GM04503 (cell line): ENCODE data around the gene DPP8.
"Not testable (repeated sequence)": the region's sequence is repeated elsewhere in the genome, so short reads cannot be mapped to it uniquely, and the experiment has no call there.

ENCODE experiments used
- DNase-seq: peaks from one replicate; pipeline ENCODE4 v3.0.0-alpha.2; 2012; ENCODE audit warnings: low read depth

The DPP8 gene

DNA sequence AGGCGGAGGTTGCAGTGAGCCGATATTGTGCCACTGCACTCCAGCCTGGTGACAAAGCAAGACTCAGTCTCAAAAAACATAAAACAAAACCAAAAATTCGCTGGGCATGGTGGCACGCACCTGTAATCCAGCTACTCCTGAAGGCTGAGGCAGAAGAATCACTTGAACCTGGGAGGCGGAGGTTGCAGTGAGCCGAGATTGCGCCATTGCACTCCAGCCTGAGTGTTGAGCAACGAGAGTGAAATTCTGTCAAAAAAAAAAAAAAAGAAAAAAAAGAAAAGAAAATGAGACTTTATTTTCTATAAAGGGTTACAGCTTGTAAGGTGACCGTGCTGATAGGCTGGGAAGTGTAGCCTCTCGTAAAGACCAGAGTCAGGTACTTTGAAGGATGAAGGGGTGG, 6.7 kb upstream of the DPP8 start:
- no peak for DNase-seq

- DNase-seq: no peak
These were observed 3.9 kb upstream of the DPP8 start for GRCh38 chr15:65521350-65521749.

GRCh38 chr15:65518633-65519285, 1.3 kb upstream of the DPP8 start:
- no peak for DNase-seq

- DNase-seq: no peak
These were observed 348 bp upstream of the DPP8 start for GRCh38 chr15:65517866-65518207.

- peak; percentile 85 for DNase-seq
These were observed 4.6 kb downstream of the DPP8 start for GRCh38 chr15:65512807-65513416.

- no peak for DNase-seq
These were observed 5.3 kb downstream of the DPP8 start for GRCh38 chr15:65512189-65512588.

DNA sequence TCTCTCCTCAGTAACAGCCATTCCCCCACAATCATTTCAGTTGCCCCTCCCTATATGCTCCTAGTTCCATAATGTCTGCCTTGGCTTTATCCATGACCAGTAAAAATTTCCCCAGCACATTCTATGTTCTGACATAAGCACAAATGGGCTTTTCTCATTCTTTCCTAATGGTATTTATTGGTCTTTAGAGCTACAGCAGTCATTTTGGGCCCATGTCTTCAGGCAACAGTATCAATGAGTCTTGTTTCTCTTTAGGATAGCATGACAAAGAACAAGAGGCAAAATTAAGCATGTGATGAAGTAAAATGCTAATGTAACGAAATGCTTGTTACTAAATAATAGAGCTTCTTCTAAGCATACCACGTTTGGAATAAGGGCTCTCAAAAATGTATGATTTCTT, 8.2 kb downstream of the DPP8 start:
- no peak for DNase-seq

DNA sequence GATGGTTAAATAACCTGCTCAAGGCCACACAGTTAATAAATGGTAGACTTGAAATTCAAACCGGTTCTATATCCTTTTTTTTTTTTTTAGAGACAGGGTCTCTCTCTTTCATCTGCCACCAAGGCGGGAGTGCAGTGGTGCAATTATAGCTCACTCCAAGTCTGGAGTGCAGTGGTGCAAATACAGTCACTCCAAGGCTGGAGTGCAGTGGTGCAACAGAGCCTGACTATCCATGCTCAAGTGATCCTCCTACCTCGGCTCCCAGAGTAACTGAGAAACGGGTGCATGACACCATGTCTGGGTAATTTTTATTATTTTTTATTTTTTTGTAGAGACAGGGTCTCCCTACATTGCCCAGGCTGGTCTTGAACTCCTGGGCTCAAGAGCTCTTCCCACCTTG, 23.4 kb downstream of the DPP8 start:
- no peak for DNase-seq

GRCh38 chr15:65484876-65485275, 32.6 kb downstream of the DPP8 start:
- no peak for DNase-seq

DNA sequence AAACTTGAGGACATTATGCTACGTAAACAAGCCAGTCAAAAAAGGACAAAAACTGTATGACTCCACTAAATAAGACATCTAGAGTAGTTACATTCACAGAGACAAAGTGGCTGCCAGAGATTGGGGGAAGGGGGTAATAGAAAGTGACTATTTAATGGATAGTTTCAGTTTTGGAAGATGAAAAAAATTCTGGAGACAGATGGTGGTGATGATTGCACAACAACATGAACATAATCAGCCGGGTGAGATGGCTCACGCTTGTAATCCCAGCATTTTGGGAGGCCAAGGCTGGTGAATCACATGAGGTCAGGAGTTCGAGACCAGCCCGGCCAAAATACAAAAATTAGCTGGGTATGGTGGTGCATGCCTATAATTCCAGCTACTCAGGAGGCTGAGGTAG, 40.6 kb downstream of the DPP8 start:
- DNase-seq: peak; percentile 67

DNA sequence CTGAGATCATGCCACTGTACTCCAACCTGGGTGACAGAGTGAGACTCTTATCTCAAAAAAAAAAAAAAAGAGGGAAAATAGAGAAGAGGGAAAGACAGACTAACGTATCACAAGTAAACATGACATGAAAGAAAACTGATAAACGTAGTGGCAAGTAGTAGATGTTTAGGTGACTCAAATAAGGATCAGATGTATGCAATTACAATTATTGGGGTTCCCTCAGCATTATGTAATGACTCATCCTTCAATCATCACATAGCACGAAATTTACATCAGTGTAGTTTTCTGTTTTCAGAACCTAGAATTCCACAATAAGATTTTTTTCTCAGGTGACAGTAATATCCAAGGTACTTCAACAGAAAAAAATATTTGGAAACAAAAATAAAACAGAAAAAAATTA, 46.6 kb downstream of the DPP8 start:
- no peak for DNase-seq

- DNase-seq: no peak
These were observed 49.1 kb downstream of the DPP8 start for GRCh38 chr15:65468229-65468909.

GRCh38 chr15:65466901-65467300, 50.6 kb downstream of the DPP8 start:
- DNase-seq: no peak

- DNase-seq: not testable (repeated sequence)
These were observed 54.4 kb downstream of the DPP8 start for GRCh38 chr15:65463096-65463495.

DNA sequence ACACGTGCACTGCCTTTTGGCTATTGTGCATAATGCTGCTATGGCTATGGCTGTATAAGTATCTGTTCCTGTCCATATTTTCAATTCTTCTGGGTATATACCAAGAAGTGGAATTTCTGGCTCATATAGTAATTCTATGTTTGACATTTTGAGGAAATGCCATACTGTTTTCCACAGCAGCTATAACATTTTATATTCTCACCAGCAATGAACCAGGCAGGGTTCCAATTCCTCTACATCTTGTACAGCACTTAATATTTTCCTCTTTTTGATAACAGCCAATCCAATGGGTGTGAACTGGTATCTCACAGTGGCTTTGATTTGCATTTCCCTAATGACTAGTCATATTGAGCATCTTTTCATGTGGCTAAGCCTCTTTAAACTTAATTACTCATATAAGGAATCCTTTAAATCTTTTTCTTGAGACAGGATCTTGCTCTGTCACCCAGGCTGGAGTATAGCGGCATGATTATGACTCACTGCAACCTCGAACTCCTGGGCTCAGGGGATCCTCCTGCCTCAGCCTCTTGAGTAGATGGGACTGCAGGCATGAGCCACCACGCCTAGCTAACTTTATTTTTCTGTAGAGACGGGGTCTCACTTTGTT, 56.6 kb downstream of the DPP8 start:
- DNase-seq: no peak

- DNase-seq: not testable (repeated sequence)
These were observed 62.2 kb downstream of the DPP8 start for GRCh38 chr15:65455256-65455655.

GRCh38 chr15:65451989-65452388, 65.5 kb downstream of the DPP8 start:
- DNase-seq: no peak

DNA sequence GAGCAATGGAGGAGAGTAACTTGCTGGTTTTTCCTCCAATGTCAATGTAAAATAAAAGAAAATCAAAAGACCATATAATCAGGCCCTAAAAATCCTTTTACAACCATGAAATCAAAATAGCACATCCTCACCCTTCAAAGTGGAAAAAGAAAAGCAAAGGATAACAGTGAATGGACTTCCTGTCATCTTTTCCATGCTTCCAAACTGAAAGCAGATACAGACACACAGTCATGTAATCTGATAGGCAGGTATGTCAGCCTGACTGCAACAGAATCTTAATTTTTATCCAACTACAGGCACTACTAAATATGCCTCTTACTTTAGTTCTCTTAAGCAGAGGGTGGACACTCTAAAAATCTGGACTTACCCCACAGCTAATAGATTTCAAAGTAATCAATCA, 66.9 kb downstream of the DPP8 start:
- DNase-seq: no peak

DNA sequence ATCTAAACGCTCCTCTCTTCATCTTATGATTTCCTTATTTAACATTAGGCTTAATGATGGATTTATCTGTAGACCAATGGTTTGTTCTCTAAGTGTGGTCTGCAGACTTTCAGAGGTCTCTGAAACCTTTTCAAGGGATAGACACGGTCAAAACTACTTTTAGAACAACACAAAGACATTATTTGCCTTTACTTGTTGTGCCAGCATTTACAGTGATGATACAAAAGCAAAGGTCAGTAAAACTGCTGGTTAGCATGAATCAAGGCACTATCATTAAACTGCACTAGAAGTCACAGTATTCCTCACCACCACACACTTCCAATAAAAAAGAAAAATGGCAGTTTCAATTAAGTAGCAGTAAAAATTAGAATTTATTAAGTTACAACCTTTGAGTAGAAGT, 70.3 kb downstream of the DPP8 start:
- DNase-seq: no peak

DNA sequence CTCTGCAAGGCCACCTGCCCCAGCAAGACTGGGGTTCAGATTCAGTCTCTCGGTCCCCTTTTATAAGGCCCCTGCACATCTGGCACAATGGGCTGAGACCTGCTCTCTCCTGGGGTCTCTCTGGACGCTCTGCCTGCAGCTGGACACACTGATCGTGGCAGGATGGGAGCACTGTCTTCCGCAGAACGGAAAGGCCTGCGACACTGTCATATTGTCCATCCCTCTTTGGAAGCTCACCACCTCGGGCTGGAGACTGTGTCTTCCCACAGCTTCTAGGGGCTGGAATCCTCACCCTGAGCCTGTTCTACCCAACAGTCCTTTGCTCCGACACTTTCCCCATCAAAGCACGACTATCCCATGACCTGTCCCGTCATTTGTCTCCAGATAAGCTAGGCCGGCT, 83.3 kb downstream of the DPP8 start:
- DNase-seq: no peak

GRCh38 chr15:65431731-65432130, 85.8 kb downstream of the DPP8 start:
- no peak for DNase-seq

GRCh38 chr15:65426216-65426853, 91.2 kb downstream of the DPP8 start:
- DNase-seq: no peak

GRCh38 chr15:65424683-65425082, 92.8 kb downstream of the DPP8 start:
- no peak for DNase-seq
